NCI-H460 (cell line): ENCODE results near the gene PIP5K1C. TPM values are rescaled to one million over a fixed set of nuclear protein-coding genes. Genes with fewer than 3 reads are reported as not detected.

Experiments
- DNase-seq: peaks from one replicate; pipeline ENCODE4 v3.0.0-alpha.2; 2016; ENCODE audit warnings: low read depth; ENCODE audit errors: extremely low read depth
- total RNA-seq: library from RNA; depleted of rRNA; stranded (reverse); fragments of >200 nt; shearing (Covaris generic); gene quantifications from 2 replicates; pipeline ENCODE4 v1.2.3, GENCODE V29; 2014

The PIP5K1C gene
- total RNA-seq, 1 experiment from 2014 or later, result 6.2 TPM

GRCh38 chr19:3664879-3665642 is 35.2 kb downstream of the PIP5K1C start:
- no peak for DNase-seq

- DNase-seq, result no peak
These were observed 36.4 kb downstream of the PIP5K1C start for GRCh38 chr19:3663838-3664237.

GRCh38 chr19:3661284-3662238 is 38.7 kb downstream of the PIP5K1C start:
- no peak for DNase-seq

- no peak for DNase-seq
These were observed 39.6 kb downstream of the PIP5K1C start for GRCh38 chr19:3660493-3661219.

GRCh38 chr19:3659746-3660112 is 40.5 kb downstream of the PIP5K1C start:
- DNase-seq, result no peak

- DNase-seq, result no peak
These were observed 41.2 kb downstream of the PIP5K1C start for GRCh38 chr19:3658870-3659745.

GRCh38 chr19:3658004-3658869 is 42.0 kb downstream of the PIP5K1C start:
- DNase-seq, result no peak

GRCh38 chr19:3657395-3657769 is 42.9 kb downstream of the PIP5K1C start:
- DNase-seq, result no peak

GRCh38 chr19:3656747-3657394 is 43.4 kb downstream of the PIP5K1C start:
- no peak for DNase-seq

- DNase-seq, result no peak
These were observed 44.1 kb downstream of the PIP5K1C start for GRCh38 chr19:3656073-3656746.

GRCh38 chr19:3655402-3656072 is 44.7 kb downstream of the PIP5K1C start:
- DNase-seq, result no peak

- no peak for DNase-seq
These were observed 46.3 kb downstream of the PIP5K1C start for GRCh38 chr19:3653865-3654513.

GRCh38 chr19:3653081-3653795 is 47.0 kb downstream of the PIP5K1C start:
- DNase-seq, result no peak

- DNase-seq, result no peak
These were observed 47.8 kb downstream of the PIP5K1C start for GRCh38 chr19:3652422-3652821.

GRCh38 chr19:3651684-3652083 is 48.6 kb downstream of the PIP5K1C start:
- DNase-seq, result no peak

GRCh38 chr19:3649888-3650287 is 50.4 kb downstream of the PIP5K1C start:
- DNase-seq, result no peak
